ENCODE measurements around the gene PLCB4. TPM values are rescaled to one million over a fixed set of nuclear protein-coding genes. Genes with fewer than 3 reads are reported as not detected.
A peak's percentile ranks its signal among the peaks of the same experiment; 100 is the strongest.
"Not testable (repeated sequence)": the region's sequence is repeated elsewhere in the genome, so short reads cannot be mapped to it uniquely, and the experiment has no call there.

The PLCB4 gene
- total RNA-seq, 2 donors from 2014 or later, result 15.3 to 24.1 TPM

DNA sequence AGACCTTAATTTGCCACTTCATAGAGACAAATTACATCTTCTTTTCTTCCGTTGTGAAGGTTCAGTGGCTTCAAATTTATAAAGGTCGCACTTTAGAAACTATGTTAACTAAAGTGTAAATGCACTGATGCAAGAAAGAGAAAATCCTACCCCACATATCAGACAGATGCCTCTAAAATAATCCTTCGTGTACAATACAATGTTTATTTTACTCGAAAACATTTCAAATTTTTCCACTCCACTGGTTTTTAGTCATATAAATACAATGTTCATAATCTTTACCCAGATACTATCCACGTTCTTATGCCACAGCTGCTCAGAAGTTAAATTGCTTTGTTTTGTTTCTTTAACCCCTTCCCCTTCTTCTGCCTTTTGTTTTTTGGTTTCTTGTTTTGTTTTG is 305.2 kb downstream of the PLCB4 start:
- Histone ChIP-seq H3K27ac (peak overlapping the region; percentile 52 to 53), H3K4me3 (peak overlapping the region; percentile 5), H3K36me3 (no peaks in the 10 kb centered on the region), H3K9me3 (no peaks in the 10 kb centered on the region), H3K27me3 (replicated peaks; ENCODE audit: insufficient read depth) (no peaks in the 10 kb centered on the region), H3K4me1 (ENCODE audit: control insufficient read depth in 1 of 2, low read depth in 2 of 2) (peaks cover 23 to 42% of the 10 kb centered on the region in 2 donors)
- TF ChIP-seq, protein P1, sequence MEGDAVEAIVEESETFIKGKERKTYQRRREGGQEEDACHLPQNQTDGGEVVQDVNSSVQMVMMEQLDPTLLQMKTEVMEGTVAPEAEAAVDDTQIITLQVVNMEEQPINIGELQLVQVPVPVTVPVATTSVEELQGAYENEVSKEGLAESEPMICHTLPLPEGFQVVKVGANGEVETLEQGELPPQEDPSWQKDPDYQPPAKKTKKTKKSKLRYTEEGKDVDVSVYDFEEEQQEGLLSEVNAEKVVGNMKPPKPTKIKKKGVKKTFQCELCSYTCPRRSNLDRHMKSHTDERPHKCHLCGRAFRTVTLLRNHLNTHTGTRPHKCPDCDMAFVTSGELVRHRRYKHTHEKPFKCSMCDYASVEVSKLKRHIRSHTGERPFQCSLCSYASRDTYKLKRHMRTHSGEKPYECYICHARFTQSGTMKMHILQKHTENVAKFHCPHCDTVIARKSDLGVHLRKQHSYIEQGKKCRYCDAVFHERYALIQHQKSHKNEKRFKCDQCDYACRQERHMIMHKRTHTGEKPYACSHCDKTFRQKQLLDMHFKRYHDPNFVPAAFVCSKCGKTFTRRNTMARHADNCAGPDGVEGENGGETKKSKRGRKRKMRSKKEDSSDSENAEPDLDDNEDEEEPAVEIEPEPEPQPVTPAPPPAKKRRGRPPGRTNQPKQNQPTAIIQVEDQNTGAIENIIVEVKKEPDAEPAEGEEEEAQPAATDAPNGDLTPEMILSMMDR (IDR thresholded peaks at IDR 0.05), result no peak
- DNase-seq (ENCODE audit: low spot score) (no peak), ATAC-seq (ENCODE audit: insufficient number of reproducible peaks, low FRiP score, low read depth) (no peak)

DNA sequence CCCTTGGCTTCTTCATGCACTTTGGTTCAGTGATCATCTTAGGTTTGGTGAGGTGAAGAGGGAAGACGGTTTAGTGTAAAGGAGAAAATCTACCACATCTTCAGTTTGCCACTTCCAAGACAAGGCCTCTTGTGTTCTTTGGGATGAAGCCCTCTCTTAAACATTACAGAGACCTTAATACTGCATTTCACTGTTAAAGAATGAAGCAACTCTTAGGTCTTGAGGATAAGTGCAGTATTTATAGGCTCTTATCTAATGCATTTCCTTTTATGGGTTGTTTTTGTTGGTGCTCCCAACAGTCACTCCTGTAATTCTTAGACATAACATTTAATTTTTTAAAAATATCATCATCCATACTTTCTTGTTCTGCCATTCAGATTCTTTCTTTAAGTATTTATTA is 305.6 kb downstream of the PLCB4 start:
- Histone ChIP-seq H3K36me3 (no peaks in the 10 kb centered on the region), H3K27ac (peak overlapping the region; percentile 52 to 53), H3K9me3 (no peaks in the 10 kb centered on the region), H3K27me3 (replicated peaks; ENCODE audit: insufficient read depth) (no peaks in the 10 kb centered on the region), H3K4me1 (ENCODE audit: control insufficient read depth in 1 of 2, low read depth in 2 of 2) (peaks cover 23 to 38% of the 10 kb centered on the region in 2 donors), H3K4me3 (peak overlapping the region; percentile 5)
- ATAC-seq (ENCODE audit: insufficient number of reproducible peaks, low FRiP score, low read depth) (no peak), DNase-seq (ENCODE audit: low spot score) (no peak)
- TF ChIP-seq, protein P1 (IDR thresholded peaks at IDR 0.05), result no peak

- no peaks in the 10 kb centered on the region for H3K27me3 ChIP-seq (replicated peaks; ENCODE audit: insufficient read depth)
- TF ChIP-seq, protein P1 (IDR thresholded peaks at IDR 0.05), result no peak
- no peak overlapping the region for H3K4me3 ChIP-seq
- no peak for DNase-seq (ENCODE audit: low spot score)
- H3K27ac ChIP-seq, result peak overlapping the region; percentile 40 to 53
- no peaks in the 10 kb centered on the region for H3K36me3 ChIP-seq
- H3K4me1 ChIP-seq (ENCODE audit: control insufficient read depth in 1 of 2, low read depth in 2 of 2), result peaks cover 23 to 38% of the 10 kb centered on the region in 2 donors
- H3K9me3 ChIP-seq, result no peaks in the 10 kb centered on the region
- no peak for ATAC-seq (ENCODE audit: insufficient number of reproducible peaks, low FRiP score, low read depth)
Observed at GRCh38 chr20:9375221-9375681, 306.4 kb downstream of the PLCB4 start.

DNA sequence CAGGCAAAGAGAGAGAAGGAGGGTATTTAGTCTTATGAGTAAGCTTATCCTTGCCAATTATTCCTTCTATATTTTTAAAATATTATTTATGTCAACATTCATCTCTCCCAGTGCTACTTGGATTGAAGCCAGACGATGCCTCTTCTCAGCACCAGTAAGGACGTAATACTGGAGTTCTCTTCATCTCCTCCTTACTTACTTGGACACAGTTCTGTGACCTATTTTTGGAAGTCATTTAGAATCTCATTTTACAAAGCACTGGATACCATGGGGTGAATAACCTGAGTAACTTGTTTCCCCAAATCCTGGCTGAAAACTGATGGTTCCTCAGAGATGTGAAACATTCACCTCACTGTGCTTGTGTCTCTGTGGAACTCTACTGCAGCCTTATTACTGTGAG is 308.1 kb downstream of the PLCB4 start:
- H3K9me3 ChIP-seq, result no peaks in the 10 kb centered on the region
- no peak overlapping the region for H3K27ac ChIP-seq
- H3K4me3 ChIP-seq, result no peak overlapping the region
- TF ChIP-seq, protein P1 (IDR thresholded peaks at IDR 0.05), result no peak
- no peaks in the 10 kb centered on the region for H3K27me3 ChIP-seq (replicated peaks; ENCODE audit: insufficient read depth)
- no peaks in the 10 kb centered on the region for H3K36me3 ChIP-seq
- ATAC-seq (ENCODE audit: insufficient number of reproducible peaks, low FRiP score, low read depth) (no peak), DNase-seq (ENCODE audit: low spot score) (no peak)
- peaks cover 23 to 38% of the 10 kb centered on the region in 2 donors for H3K4me1 ChIP-seq (ENCODE audit: control insufficient read depth in 1 of 2, low read depth in 2 of 2)

DNA sequence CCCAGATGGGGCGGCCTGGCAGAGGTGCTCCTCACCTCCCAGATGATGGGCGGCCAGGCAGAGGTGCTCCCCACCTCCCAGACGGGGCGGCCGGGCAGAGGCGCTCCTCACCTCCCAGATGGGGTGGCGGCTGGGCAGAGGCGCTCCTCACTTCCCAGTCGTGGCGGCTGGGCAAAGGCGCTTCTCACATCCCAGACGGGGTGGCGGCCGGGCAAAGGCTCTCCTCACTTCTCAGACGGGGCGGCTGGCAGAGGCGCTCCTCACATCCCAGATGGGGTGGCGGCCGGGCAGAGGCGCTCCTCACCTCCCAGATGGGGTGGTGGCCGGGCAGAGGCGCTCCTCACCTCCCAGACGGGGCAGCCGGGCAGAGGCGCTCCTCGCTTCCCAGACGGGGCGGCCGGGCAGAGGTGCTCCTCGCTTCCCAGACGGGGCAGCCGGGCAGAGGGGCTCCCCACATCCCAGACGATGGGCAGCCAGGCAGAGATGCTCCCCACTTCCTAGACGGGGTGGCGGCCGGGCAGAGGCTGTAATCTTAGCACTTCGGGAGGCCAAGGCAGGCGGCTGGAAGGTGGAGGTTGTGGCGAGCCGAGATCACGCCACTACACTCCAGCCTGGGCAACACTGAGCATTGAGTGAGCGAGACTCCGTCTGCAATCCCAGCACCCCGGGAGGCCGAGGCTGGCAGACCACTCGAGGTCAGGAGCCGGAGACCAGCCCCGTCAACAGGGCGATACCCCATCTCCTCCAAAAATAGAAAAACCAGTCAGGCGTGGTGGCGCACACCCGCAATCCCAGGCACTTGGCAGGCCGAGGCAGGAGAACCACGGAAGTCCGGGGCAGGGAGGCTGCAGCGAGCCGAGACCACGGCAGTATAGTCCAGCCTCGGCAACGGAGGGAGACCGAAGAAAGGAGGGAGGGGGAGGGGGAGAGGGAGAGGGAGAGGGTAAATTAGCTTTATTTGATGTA is 316.7 kb downstream of the PLCB4 start:
- not testable (repeated sequence) for ATAC-seq (ENCODE audit: insufficient number of reproducible peaks, low FRiP score, low read depth); H3K27me3 ChIP-seq (replicated peaks; ENCODE audit: insufficient read depth); H3K36me3 ChIP-seq; H3K9me3 ChIP-seq; H3K4me3 ChIP-seq; DNase-seq (ENCODE audit: low spot score); H3K27ac ChIP-seq
- peaks cover 4 to 14% of the 10 kb centered on the region in 2 donors for H3K4me1 ChIP-seq (ENCODE audit: control insufficient read depth in 1 of 2, low read depth in 2 of 2)

All from thoracic aorta (tissue), 2 donors.